Stimulated activated CD4-positive, alpha-beta T cell treated with anti-CD3 and anti-CD28 coated beads, Interleukin-1b, Interleukin-23, amount 100 ng/mL, for 1 hour (primary cell): ENCODE results near the gene MSI1.
A peak's percentile ranks its signal among the peaks of the same experiment; 100 is the strongest.
"Not testable (repeated sequence)": the region's sequence is repeated elsewhere in the genome, so short reads cannot be mapped to it uniquely, and the experiment has no call there.

Experiments
- DNase-seq, 2 donors: peaks; one replicate each; pipeline ENCODE4 v3.0.0-alpha.2; 2020; ENCODE audit warnings: low read depth in 2 of 2

MSI1 gene

GRCh38 chr12:120357104-120357503 lies 11.9 kb downstream of the MSI1 start:
- no peak for DNase-seq

- peak; percentile 40 to 63 for DNase-seq
Observed at GRCh38 chr12:120356567-120357030, 12.4 kb downstream of the MSI1 start.

DNA sequence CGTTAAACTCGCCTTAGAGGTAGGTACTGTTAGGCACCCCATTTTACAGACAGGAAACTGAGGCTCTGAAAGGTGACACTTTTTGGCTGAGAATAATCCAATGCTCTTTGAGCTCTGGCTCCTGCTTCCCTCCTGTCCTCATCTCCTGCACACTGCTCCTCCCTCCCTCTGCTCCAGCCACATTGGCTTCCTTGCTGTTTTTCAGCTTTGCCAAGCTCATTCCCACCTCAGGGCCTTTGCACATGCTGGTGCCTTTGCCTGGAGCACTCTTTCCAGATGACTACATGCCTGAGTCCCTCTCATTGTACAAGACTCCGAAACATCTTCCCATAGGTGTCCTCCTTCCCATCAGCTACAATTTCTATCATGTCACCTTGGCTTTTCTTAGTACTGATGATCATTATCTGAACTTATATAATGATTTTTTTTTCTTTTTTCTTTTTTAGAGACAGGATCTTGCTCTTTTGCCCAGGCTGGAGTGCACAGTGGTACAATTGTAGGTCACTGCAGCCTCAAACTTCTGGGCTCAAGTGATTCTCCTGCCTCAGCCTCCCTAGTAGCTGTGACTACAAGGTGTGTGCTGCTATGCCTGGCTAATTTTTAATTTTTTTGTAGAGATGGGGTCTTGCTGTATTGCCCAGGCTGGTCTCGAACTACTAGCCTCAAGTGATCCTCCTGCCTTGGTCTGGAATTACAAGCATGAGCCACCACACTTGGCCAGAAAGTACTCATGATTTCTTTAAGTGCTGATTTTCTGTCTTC lies 15.2 kb downstream of the MSI1 start:
- DNase-seq: no peak

GRCh38 chr12:120353136-120353535 lies 15.8 kb downstream of the MSI1 start:
- DNase-seq: no peak

- no peak for DNase-seq
Observed at GRCh38 chr12:120352117-120352516, 16.8 kb downstream of the MSI1 start.

GRCh38 chr12:120350576-120351350 lies 18.2 kb downstream of the MSI1 start:
- no peak for DNase-seq

GRCh38 chr12:120347766-120348165 lies 21.2 kb downstream of the MSI1 start:
- DNase-seq: no peak

- no peak for DNase-seq
Observed at GRCh38 chr12:120346681-120347080, 22.3 kb downstream of the MSI1 start.

- no peak for DNase-seq
Observed at GRCh38 chr12:120346031-120346430, 22.9 kb downstream of the MSI1 start.

- DNase-seq: no peak
Observed at GRCh38 chr12:120343692-120344091, 25.3 kb downstream of the MSI1 start.

- no peak for DNase-seq
Observed at GRCh38 chr12:120343039-120343537, 25.9 kb downstream of the MSI1 start.

GRCh38 chr12:120342175-120343038 lies 26.6 kb downstream of the MSI1 start:
- DNase-seq: no peak

DNA sequence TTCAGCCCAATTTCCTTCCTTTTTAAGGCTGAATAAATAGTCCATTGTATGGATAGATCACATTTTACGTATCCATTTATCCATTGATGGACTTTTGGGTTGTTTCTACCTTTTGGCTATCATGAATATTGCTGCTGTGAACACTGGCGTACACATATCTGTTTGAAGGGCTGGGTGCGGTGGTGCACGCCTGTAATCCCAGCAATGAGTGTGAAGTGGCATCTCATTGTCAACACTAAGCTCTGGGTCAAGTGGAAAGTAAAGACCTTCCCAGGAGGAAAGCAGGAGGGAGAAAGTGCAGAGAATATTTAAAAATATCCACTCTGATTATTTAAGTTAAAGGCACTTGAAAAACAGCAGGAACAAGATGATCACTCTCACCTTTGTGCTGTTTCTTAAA lies 29.7 kb downstream of the MSI1 start:
- DNase-seq: no peak

DNA sequence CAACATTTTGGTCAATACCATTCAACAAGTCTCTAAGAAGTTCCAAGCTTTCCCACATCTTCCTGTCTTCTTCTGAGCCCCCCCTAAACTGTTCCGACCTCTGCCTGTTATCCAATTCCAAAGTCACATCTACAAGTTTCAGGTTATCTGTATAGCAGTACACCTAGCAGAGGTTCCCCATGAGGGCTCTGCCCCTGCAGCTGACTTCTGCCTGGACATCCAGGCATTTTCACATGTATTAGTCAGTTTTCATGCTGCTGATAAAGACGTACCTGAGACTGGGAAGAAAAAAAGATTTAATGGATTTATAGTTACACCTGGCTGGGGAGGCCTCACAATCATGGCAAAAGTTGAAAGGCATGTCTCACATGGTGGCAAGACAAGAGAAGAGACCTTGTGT lies 31.2 kb downstream of the MSI1 start:
- DNase-seq: no peak

DNA sequence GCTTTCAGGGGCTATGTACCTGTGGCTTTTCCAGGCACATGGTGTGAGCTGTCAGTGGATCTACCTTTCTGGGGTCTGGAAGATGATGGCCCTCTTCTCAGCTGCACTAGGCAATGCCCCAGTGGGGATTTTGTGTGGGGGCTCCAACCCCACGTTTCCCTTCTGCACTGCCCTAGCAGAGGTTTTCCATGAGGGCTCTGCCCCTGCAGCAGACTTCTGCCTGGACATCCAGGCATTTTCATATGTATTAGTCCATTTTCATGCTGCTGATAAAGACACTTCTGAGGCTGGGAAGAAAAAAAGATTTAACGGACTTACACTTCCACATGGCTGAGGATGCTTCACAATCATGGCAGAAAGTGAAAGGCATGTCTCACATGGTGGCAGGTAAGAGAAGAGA lies 32.6 kb downstream of the MSI1 start:
- DNase-seq: not testable (repeated sequence)

DNA sequence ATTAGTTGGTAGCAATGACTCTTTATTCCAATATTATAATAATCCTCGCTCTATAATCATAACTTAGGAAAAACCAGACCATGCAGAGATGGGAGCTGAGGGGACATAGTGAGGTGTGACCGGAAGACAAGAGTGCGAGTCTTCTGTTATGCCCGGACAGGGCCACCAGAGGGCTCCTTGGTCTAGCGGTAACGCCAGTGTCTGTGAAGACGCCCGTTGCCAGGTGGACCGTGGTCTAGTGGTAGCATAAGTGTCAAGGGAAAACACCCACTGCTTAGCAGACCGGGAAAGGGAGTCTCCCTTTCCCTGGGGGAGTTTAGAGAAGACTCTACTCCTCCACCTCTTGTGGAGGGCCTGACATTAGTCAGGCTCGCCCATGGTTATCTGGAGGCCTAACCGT lies 33.5 kb downstream of the MSI1 start:
- DNase-seq: not testable (repeated sequence)

GRCh38 chr12:120332523-120332922 lies 36.4 kb downstream of the MSI1 start:
- DNase-seq: no peak

GRCh38 chr12:120332041-120332440 lies 36.9 kb downstream of the MSI1 start:
- no peak for DNase-seq

DNA sequence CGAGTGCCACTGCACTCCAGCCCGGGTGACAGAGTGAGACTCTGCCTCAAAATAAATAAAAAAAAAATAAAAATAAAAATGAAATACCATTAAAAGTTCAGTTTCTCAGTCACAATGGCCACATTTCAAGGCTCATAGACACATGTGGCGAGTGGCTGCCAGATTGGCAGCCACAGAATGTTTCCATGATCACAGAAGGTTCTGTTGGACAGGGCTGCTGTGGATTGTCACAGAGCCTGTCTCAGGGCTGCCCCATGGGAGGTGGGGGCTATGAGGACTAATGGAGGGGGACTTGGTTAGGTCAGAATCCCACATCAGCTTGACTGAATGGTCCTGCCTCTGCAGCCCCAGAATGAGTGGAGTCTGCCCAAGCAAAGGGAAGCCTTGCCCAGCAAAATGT lies 37.6 kb downstream of the MSI1 start:
- no peak for DNase-seq

DNA sequence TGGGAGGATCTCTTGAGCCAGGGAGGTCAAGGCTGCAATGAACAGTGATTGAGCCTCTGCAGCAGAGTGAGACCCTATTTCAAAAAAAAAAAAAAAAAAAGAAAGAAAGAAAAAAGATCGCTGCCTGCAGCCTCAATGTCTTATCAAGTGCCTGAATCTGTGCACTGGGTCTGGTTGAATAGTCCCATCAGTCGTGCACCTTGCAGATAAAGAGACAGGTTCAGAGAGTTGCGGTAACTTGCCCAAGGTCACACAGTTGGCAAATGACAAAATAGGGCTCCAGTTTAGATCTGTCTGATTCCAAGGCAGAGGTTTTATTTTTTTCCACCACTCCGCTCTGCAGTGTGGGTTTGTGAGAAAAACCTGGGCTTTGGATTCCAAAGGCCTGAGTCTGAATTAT lies 40.7 kb downstream of the MSI1 start:
- DNase-seq: no peak

DNA sequence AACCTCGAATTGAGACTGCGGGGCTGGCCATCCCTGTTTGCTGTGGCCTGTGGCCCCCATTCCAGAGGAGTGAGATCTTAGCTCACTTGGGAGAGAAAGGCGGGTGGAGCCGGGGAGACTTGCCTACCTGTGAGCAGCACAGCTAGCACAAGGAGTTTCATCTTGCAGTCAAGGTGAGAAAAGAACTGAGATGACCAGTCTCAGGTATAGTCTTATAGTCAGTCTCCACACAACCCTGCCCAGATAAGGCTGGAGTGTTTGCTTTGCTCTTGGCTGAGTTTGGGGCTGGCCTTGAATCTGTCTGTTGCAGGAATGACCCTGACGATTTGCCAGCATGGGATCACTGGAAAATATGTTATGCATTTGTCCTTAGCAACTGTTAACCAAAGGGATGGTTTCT lies 41.4 kb downstream of the MSI1 start, which contains the start of gene PLA2G1B:
Gene PLA2G1B (minus strand): TSS at position 187 of the 400 bp plus-strand sequence. CDS start 26 bp downstream, at position 161.
- no peak for DNase-seq
